Heart left ventricle (tissue), 16 donors: ENCODE data around the gene ZNF354C. TPM values are rescaled to one million over a fixed set of nuclear protein-coding genes. Genes with fewer than 3 reads are reported as not detected.

ENCODE experiments used
- ATAC-seq, 4 donors: fragments of 200-7000 bp; cut with Tn5 transposase; one replicate each; pipeline ENCODE4 v1.9.1; 2020 to 2022; ENCODE audit warnings: moderate library complexity in 4 of 4, mild to moderate bottlenecking in 3 of 4, moderate number of reproducible peaks in 1 of 4
- DNase-seq, 5 donors: peaks; one replicate each; pipeline ENCODE4 v3.0.0-alpha.2; 2020
- H3K27ac ChIP-seq, 12 donors: fragments of 200-600 bp; sonication (generic) in 4 of 12; one replicate each; pipeline versions ENCODE4 v1.5.0 to v1.8.0; 2016 to 2022; ENCODE audit warnings: mild to moderate bottlenecking in 2 of 12
- H3K27me3 ChIP-seq, 9 donors: fragments of 200-600 bp; sonication (generic) in 2 of 9; one replicate each; pipeline versions ENCODE4 v1.5.1 to v1.8.0; 2016 to 2022; ENCODE audit warnings: mild to moderate bottlenecking in 3 of 9
- H3K36me3 ChIP-seq, 9 donors: fragments of 200-600 bp; sonication (generic) in 2 of 9; one replicate each; pipeline versions ENCODE4 v1.5.0 to v1.8.0; 2018 to 2022; ENCODE audit warnings: mild to moderate bottlenecking in 2 of 9
- H3K4me1 ChIP-seq, 12 donors: fragments of 200-600 bp; sonication (generic) in 4 of 12; one replicate each; pipeline versions ENCODE4 v1.5.0 to v1.8.0; 2016 to 2022; ENCODE audit warnings: mild to moderate bottlenecking in 3 of 12
- H3K4me3 ChIP-seq, 12 donors: fragments of 200-600 bp; sonication (generic) in 4 of 12; one replicate each; pipeline versions ENCODE4 v1.5.0 to v1.8.0; 2017 to 2022; ENCODE audit warnings: mild to moderate bottlenecking in 9 of 12, moderate library complexity in 4 of 12
- H3K9me3 ChIP-seq, 12 donors: fragments of 200-600 bp; sonication (generic) in 4 of 12; one replicate each; pipeline versions ENCODE4 v1.5.0 to v1.8.0; 2016 to 2022; ENCODE audit warnings: mild to moderate bottlenecking in 1 of 12
- CTCF ChIP-seq, 12 donors: fragments of 200-600 bp; sonication (generic) in 4 of 12; IDR thresholded peaks; one replicate each; pipeline versions ENCODE4 v1.5.0 to v1.8.0; 2018 to 2022; ENCODE audit warnings: antibody characterized with exemption in 12 of 12, mild to moderate bottlenecking in 5 of 12
- POLR2A ChIP-seq, 2 donors: fragments of 450-650 bp; IDR thresholded peaks; one replicate each; pipeline ENCODE4 v1.6.1; 2017; ENCODE audit warnings: antibody characterized with exemption in 2 of 2, mild to moderate bottlenecking in 2 of 2, moderate library complexity in 2 of 2
- WGBS, 4 donors: extraction: QIAGEN DNeasy Blood & Tissue Kit in 2 of 4; methylation state at CpG; one replicate each; pipeline versions ENCODE4 v1.1.5 to v1.1.7; 2013 to 2018; 5-methylcytosine and 5-hydroxymethylcytosine counted together
- intact Hi-C, 10 donors: fragments of 100-400 bp; cut with DNase I; formaldehyde crosslinking; loops; one replicate each; pipeline versions ENCODE4 v1.11.1 to v1.14.2; 2022
- polyA plus RNA-seq, 2 donors: library from polyadenylated mRNA; stranded (reverse); fragments of 200-250 nt; gene quantifications; one replicate each; pipeline ENCODE4 v1.2.3, GENCODE V29; 2013
- total RNA-seq, 9 donors: library from RNA; depleted of rRNA in 2 of 9; stranded (reverse); fragments of >200 nt in 2 of 9; fragmentation: NEBNext Ultra II Directional in 3 of 9; extraction: Animal tissue kit (Norgen Biotek cat#: 25700) in 3 of 9; gene quantifications; one replicate each; pipeline versions ENCODE4 v1.1.0 to v1.2.4, GENCODE V29; 2016 to 2023
- donor health status: ischemic (EF 13 %, LVEDD 7.1; RV severe dilation, severe dysfunction).
- donor health status: healthy with polysubstance abuse.
- donor health status: DM: no; HTN: yes; CAD: no.
- donor health status: DM: no; HTN: no; CAD: no.
- donor health status: ischemic (EF 25% LVEDD 6.9; RV normal size, moderate dysfunction).
- donor health status: ischemic (EF 25% LVEDD 5.7; RV mildly dilated, moderate dysfunction).
- donor health status: healthy.
- donor health status: DM: yes; HTN: yes; CAD: no.
- donor health status: ischemic (EF 35%, LVEDD 5.7; RV mildly dilated, moderate dysfunction).
- donor health status: nonischemic (EF 11% LVEDD 7.7; RV severe dilation, severe dysfunction).
- donor health status: DM: yes; HTN: yes; CAD: no.
- donor health status: PGD.
- donor health status: ischemic (EF 29% LVEDD 5.4; RV normal size, mild dysfunction).
- donor health status: nonischemic (EF 23%, LVEDD 6.1; RV moderate dilation, normal function).

Gene ZNF354C
- total and polyA plus RNA-seq, 11 donors = 1.3 to 5.7 (median 3.9) TPM

- H3K9me3 ChIP-seq = no peaks in the 10 kb centered on the region
- 88 to 93% (median 91%) methylated on average over 16 to 21 of the region's 21 CpGs for WGBS, 4 donors
- ATAC-seq (no peak), DNase-seq (peak in 1 of 5 donors; percentile 5)
- no peak overlapping the region for H3K4me3 ChIP-seq
- intact Hi-C loops = no loop called here
- peaks cover 0 to 3% (median 0%) of the 10 kb centered on the region in 9 donors for H3K27me3 ChIP-seq
- H3K27ac ChIP-seq = no peak overlapping the region
- no peaks in the 10 kb centered on the region for H3K4me1 ChIP-seq
- H3K36me3 ChIP-seq = peaks cover 0 to 9% (median 0%) of the 10 kb centered on the region in 9 donors
- TF ChIP-seq POLR2A (IDR thresholded peaks at IDR 0.05) (no peak), CTCF (IDR thresholded peaks at IDR 0.05) (no peak)
Observed at GRCh38 chr5:179127136-179128040, 67.2 kb downstream of the ZNF354C start.

GRCh38 chr5:179128041-179128365, 67.8 kb downstream of the ZNF354C start:
- ATAC-seq (no peak), DNase-seq (peak in 1 of 5 donors; percentile 6)
- no peaks in the 10 kb centered on the region for H3K9me3 ChIP-seq
- TF ChIP-seq POLR2A (IDR thresholded peaks at IDR 0.05) (no peak), CTCF (IDR thresholded peaks at IDR 0.05) (no peak)
- intact Hi-C loops = no loop called here
- no peak overlapping the region for H3K27ac ChIP-seq
- 88 to 95% (median 90%) methylated on average over 9 to 10 of the region's 10 CpGs for WGBS, 4 donors
- H3K27me3 ChIP-seq = peaks cover 0 to 3% (median 0%) of the 10 kb centered on the region in 9 donors
- H3K36me3 ChIP-seq = peaks cover 0 to 9% (median 0%) of the 10 kb centered on the region in 9 donors
- no peaks in the 10 kb centered on the region for H3K4me1 ChIP-seq
- H3K4me3 ChIP-seq = no peak overlapping the region

- ATAC-seq = no peak
- Histone ChIP-seq H3K27me3 (peaks cover 0 to 3% (median 0%) of the 10 kb centered on the region in 9 donors), H3K27ac (no peak overlapping the region), H3K36me3 (peaks cover 0 to 9% (median 0%) of the 10 kb centered on the region in 9 donors), H3K4me1 (no peaks in the 10 kb centered on the region), H3K9me3 (no peaks in the 10 kb centered on the region), H3K4me3 (no peak overlapping the region)
- TF ChIP-seq POLR2A (IDR thresholded peaks at IDR 0.05) = no peak
- TF ChIP-seq CTCF (IDR thresholded peaks at IDR 0.05) = no peak
- no peak for DNase-seq
- intact Hi-C loops = no loop called here
- 82 to 90% (median 88%) methylated on average over 13 to 14 of the region's 14 CpGs for WGBS, 4 donors
Observed at GRCh38 chr5:179128976-179129375, 68.8 kb downstream of the ZNF354C start.

GRCh38 chr5:179129607-179130071, 69.5 kb downstream of the ZNF354C start:
- DNase-seq = no peak
- 84 to 92% (median 86%) methylated on average over 15 to 18 of the region's 18 CpGs for WGBS, 4 donors
- H3K27me3 ChIP-seq = no peaks in the 10 kb centered on the region
- H3K36me3 ChIP-seq = peaks cover 0 to 9% (median 0%) of the 10 kb centered on the region in 9 donors
- no peak overlapping the region for H3K27ac ChIP-seq
- intact Hi-C loops = no loop called here
- TF ChIP-seq CTCF (IDR thresholded peaks at IDR 0.05) (no peak), POLR2A (IDR thresholded peaks at IDR 0.05) (no peak)
- H3K4me1 ChIP-seq = no peaks in the 10 kb centered on the region
- no peaks in the 10 kb centered on the region for H3K9me3 ChIP-seq
- no peak for ATAC-seq
- no peak overlapping the region for H3K4me3 ChIP-seq
